ENCODE data around the gene ELL.

ELL gene

GRCh38 chr19:18487576-18488402 lies 34.1 kb downstream of the ELL start:
- DNase-seq: no peak

- DNase-seq: no peak
Measured at GRCh38 chr19:18486746-18487145, 35.1 kb downstream of the ELL start.

GRCh38 chr19:18484992-18485391 lies 36.9 kb downstream of the ELL start:
- no peak for DNase-seq

GRCh38 chr19:18483119-18483890 lies 38.6 kb downstream of the ELL start:
- DNase-seq: peak; percentile 92

DNA sequence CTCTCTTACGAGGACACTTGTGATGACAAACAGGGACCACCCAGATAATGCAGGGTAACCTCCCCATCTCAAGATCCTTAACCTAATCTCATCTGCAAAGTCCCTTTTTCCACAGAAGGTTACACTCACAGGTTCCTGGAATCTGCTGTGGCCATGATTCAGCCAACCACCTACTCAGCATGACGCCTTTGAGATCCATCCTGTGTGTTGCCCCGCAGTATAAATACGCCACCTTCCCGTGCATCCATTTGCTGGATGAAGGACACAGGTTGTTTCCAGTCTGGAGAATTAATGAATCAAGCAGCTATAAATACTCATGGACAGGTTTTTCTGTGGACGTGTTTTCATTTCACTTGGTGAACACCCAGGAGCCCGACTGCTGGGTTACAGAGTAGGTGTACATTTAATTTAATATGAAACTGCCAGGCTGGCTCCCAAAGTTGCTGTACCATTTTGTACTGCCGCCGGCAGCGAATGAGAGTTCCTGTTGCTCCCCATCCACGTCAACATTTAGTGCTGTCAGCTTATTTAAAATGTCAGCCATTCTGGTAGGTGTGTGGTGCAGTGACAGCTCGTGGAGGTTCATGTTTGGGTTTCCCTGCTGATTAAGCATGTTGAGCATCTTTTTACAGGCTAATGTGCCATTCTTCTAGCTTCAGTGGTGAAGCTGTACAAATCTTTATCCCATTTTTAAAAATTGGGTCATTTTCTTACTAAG lies 40.2 kb downstream of the ELL start:
- DNase-seq: no peak

DNA sequence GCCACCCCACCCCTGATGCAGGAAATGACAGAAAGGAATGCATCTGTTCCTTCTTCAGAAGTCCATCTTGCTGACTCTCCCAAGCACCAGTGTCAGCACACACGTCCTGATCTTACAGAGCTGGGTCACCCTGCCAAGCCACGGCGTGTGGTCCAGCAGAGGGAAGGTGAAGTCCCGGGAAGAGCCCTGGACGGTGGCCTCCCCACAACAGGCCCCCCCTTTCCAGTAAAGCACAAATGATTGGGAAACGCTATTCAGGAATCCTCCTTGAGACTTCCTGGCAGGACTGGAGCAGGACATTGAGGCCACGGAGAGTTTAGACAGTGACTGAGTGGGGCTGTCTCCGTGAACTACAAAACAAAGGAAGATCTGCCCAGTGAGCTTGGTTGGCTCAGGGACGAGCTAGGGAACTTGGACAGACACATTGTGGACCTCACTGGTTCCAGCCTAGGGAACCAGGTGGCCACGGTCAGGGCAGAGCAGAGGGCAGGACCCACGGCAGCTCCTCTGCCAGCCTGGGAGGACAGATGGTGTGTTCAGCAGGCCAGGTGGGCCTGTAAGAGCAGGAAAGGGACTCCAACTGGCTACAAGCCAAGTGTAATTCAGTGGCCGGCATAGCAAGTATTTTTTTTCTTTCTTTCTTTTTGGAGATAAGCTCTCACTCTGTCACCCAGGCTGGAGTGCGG lies 41.7 kb downstream of the ELL start:
- peak; percentile 89 for DNase-seq

DNA sequence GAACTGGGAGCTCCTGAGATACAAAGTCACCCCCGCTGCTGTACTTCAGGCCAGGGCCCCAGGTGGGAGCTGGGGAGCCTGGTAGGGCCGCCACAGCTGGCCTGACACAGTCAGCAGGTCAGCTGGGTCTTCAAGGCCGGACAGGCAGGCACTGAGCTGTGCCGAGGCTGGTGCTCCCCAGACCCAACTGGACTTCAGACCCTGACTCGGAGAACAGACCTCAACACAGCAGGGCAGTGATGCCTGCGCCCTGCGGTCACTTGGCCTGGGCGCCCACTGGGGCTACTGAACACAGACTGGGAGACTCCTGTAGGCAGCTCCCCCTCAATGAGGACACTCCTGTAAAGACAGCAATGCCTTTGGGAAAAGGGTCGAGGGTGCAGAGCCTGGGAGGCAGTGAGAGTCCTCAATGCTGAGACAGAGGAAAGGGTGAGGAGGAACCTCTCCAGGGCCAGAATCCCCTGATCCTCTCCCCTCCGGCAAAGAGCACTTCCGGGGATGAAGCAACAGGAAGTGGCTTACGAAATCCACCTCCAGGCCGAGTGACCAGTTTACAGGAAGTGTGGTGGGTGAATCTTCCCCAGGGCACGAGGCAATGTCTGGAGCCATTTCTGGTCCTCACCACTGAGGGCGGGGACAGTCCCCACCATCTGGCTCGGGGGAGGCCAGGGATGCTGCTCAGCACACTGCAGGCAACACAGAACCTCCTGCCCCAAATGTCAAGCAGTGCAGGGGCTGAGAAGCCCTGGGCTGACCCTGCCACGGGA lies 43.1 kb downstream of the ELL start:
- no peak for DNase-seq

GRCh38 chr19:18477974-18478373 lies 43.9 kb downstream of the ELL start:
- DNase-seq: peak; percentile 88

DNA sequence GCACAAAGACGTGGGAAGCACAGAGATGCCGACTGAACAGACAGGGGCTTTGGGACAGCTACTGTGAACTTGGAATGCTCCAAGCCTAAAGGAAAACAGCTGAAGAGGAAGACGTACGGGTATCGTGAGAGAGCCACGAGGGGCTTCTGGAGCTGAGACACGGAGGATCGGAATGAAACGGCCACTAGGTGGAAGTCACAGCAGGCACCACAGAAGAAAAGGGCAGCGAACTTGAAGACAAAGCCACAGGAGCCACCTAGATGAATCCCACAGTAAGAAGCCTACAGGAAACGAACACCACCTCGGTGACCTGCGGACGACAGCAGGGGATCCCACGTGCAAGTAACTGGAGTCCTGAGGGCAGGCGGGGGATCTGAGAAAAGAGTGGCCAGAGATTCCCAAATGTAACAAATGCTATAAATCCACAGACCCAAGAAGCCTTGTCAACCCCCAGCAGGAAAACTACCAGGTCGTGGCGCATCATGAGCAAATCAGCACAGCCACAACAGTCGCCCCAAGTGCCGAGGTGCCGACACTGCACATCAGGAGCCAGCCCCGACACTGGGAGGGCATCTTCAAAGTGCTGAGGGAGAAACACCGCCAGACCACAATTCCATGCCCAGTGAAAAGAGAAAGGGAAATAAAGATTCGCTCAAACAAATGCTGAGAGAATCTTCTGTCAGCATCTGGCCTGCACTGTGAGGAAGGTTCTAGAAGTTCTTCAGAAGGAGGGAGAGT lies 44.7 kb downstream of the ELL start:
- peak; percentile 20 for DNase-seq

- DNase-seq: no peak
Measured at GRCh38 chr19:18476507-18477041, 45.3 kb downstream of the ELL start.

GRCh38 chr19:18475762-18476331 lies 46.0 kb downstream of the ELL start:
- peak; percentile 26 for DNase-seq

DNA sequence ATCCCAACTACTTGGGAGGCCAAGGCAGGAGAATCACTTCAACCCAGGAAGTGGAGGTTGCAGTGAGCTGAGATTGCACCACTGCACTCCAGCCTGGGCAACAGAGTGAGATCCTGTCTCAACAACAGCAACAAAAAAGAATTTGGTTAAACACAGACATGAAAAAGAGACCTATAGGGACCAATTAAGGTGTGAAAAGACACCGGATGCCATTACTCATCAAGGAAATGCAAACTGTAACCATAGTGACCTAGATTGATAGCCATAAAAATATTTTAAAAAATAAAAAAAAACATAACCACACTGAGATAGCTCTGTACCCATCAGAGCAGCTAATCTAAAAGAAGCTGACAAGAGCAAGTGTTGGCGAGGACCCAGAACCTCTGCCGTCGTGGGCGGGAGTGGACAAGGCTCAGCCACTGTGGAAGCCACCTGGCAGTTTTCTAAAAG lies 46.8 kb downstream of the ELL start:
- DNase-seq: no peak

GRCh38 chr19:18474366-18474887 lies 47.4 kb downstream of the ELL start:
- no peak for DNase-seq

- DNase-seq: no peak
Measured at GRCh38 chr19:18473706-18474087, 48.2 kb downstream of the ELL start.

GRCh38 chr19:18473003-18473705 lies 48.7 kb downstream of the ELL start:
- no peak for DNase-seq

DNA sequence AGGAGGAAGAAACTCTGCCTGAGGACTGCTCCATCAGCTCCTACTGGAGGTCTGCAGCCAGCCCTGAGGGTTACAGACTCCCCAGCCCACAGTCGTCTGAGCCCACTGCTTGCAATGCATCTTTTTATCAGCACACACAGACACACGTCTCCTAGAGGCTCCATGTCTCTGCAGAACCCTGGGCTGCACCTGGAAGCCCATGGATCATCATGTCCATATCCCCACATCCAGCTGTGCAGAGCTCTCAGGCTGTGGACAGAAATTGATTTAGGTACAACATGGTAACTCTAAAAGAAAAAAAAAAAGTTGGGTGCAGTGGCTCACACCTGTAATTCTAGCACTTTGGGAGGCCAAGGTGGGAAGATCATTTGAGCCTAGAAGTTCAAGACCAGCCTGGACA lies 51.1 kb downstream of the ELL start:
- DNase-seq: no peak

GRCh38 chr19:18469069-18469846 lies 52.6 kb downstream of the ELL start:
- peak; percentile 18 for DNase-seq

GRCh38 chr19:18468517-18468916 lies 53.4 kb downstream of the ELL start:
- no peak for DNase-seq

DNA sequence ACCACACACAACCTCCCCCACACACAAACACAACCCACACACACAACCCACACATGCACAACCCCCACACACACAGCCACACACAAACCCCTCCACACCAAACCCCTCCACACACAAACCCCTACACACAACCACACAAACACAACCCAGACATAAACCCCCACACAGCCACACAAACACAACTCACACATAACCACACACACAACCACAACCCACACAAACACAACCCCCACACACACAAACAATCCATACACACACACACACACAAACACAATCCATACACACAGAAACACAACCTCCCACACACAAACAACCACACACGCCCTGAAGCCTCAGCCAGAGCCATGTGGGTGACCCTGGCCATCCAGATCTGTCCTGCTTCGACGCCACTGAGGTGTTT lies 53.9 kb downstream of the ELL start:
- no peak for DNase-seq

Measured in NCI-H2171 treated with DMSO at 0.1 percent for 48 hours (cell line).